ENCODE results near the gene PP2D1. TPM values are rescaled to one million over a fixed set of nuclear protein-coding genes. Genes with fewer than 3 reads are reported as not detected.

Gene PP2D1
- total and polyA plus RNA-seq, 2 of the 8 experiments (the other 6 are each of a cell fraction or from before 2014, with no cell fraction given) = not detected

DNA sequence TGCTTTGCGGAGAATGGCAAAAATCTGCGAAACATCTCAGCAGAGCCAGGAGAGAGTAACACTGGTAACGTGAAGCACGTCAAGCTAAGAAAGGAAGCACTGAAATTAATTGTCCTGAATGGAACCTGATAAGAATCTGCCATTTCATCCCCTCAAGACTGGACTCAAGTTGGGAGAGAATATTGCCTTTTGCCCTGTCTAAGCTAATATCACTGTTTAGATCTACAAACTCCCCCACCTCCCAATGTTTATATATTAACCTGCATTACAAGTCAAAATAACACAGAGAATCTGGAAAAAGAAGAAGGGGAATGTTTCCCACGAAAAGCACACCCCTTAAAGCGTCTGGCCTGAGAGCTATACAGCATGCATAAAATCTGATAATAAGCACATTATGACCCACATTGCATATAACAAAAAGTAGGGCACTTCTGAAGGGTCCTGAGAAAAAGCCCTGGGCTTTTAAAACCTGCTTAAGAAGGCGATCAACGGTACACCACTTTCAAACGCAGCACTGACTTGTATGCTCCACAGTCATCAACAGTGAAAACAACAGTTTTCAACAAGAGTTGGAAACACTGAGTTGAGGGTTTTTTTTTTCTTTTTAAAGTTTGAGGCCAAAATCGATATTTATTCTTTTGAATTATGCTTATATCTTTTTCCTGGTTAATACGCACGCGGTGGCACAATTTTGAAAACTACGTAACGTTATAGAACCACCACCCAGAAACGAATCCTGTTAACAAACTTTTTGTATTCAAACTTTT, 26.8 kb upstream of the PP2D1 start (continued):
- TF ChIP-seq, protein P1, sequence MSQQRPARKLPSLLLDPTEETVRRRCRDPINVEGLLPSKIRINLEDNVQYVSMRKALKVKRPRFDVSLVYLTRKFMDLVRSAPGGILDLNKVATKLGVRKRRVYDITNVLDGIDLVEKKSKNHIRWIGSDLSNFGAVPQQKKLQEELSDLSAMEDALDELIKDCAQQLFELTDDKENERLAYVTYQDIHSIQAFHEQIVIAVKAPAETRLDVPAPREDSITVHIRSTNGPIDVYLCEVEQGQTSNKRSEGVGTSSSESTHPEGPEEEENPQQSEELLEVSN (IDR thresholded peaks at IDR 0.05) = no peak
- no peak for TF ChIP-seq EZH2 (IDR thresholded peaks at IDR 0.05; ENCODE audit: low read depth, low read length, severe bottlenecking)
- TF ChIP-seq CHD1 (IDR thresholded peaks at IDR 0.05; ENCODE audit: low read depth, low read length) = no peak
- no peak for TF ChIP-seq EP300 (IDR thresholded peaks at IDR 0.05; ENCODE audit: borderline replicate concordance in 1 of 2, low read depth in 2 of 2, low read length in 2 of 2)
- no peak for TF ChIP-seq GABPA (IDR thresholded peaks at IDR 0.05; ENCODE audit: borderline replicate concordance, insufficient read depth, low read length)
- TF ChIP-seq POLR2AphosphoS5 (IDR thresholded peaks at IDR 0.05; ENCODE audit: low read depth, low read length) = no peak
- TF ChIP-seq CHD2 (IDR thresholded peaks at IDR 0.05; ENCODE audit: low read length) = no peak
- TF ChIP-seq PHF8 (conservative IDR thresholded peaks at IDR 0.05; ENCODE audit: low read depth, low read length) = no peak

Data from H1 (cell line).